ENCODE data around the gene SYNGR4. TPM values are rescaled to one million over a fixed set of nuclear protein-coding genes. Genes with fewer than 3 reads are reported as not detected.
A peak's percentile ranks its signal among the peaks of the same experiment; 100 is the strongest.

The SYNGR4 gene
- polyA plus RNA-seq, 1 experiment = not detected

- POLR2A ChIA-PET = interaction anchor here (0.6 to 2.2 kb wide), 5 partner anchors 26 to 128 kb away, joined by 3 to 24 read pairs (median 4); partner anchors contain the start of genes GRIN2D and KDELR1
- no peak for DNase-seq (ENCODE audit: low read depth, low spot score)
- no peaks in the 10 kb centered on the region for H3K9me3 ChIP-seq (ENCODE audit: control insufficient read depth, insufficient read depth, low read length)
- H3K27me3 ChIP-seq (ENCODE audit: control insufficient read depth, insufficient read depth, low read length) = no peaks in the 10 kb centered on the region
- H3K4me3 ChIP-seq (ENCODE audit: low read depth, low read length) = peak overlapping the region; percentile 72
- CTCF ChIA-PET = interaction anchor here (0.9 to 2.9 kb wide), 5 partner anchors 14 to 73 kb away, joined by 3 to 22 read pairs (median 3); partner anchors contain the start of gene KDELR1
- peak overlapping the region; percentile 31 for H3K27ac ChIP-seq (ENCODE audit: low read depth, low read length)
- TF ChIP-seq CTCF (IDR thresholded peaks at IDR 0.05; ENCODE audit: low read depth, low read length) = no peak
Observed at GRCh38 chr19:48364598-48365348, 606 bp downstream of the SYNGR4 start.

DNA sequence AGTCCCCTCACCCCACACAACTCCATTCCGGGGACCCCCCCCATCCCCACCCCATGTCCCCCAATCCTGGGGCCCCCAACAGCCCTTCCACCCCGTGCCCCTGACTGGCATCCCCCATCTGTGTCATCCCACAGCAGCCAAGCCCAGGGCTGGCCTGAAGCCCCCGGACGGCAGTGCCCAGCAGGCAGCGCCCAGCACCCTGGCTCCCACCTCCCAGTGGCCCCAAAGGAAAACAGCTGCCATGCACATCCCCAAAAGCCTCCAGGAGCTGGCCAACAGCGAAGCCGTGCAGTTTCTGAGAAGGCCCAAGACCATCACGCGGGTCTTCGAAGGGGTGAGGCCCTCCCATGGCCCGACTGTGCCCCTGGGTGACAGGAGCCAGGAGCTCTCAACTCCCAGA, 1.4 kb downstream of the SYNGR4 start:
- DNase-seq (ENCODE audit: low read depth, low spot score) = no peak
- H3K27ac ChIP-seq (ENCODE audit: low read depth, low read length) = no peak overlapping the region
- CTCF ChIA-PET = interaction anchor here (0.9 to 1.0 kb wide), 2 partner anchors 15 to 74 kb away, joined by 3 read pairs; no protein-coding TSS in a partner anchor
- no peaks in the 10 kb centered on the region for H3K27me3 ChIP-seq (ENCODE audit: control insufficient read depth, insufficient read depth, low read length)
- no peaks in the 10 kb centered on the region for H3K9me3 ChIP-seq (ENCODE audit: control insufficient read depth, insufficient read depth, low read length)
- no peak overlapping the region for H3K4me3 ChIP-seq (ENCODE audit: low read depth, low read length)
- no peak for TF ChIP-seq CTCF (IDR thresholded peaks at IDR 0.05; ENCODE audit: low read depth, low read length)
- POLR2A ChIA-PET = no interaction called here

GRCh38 chr19:48367855-48368254, 3.7 kb downstream of the SYNGR4 start:
- Histone ChIP-seq H3K9me3 (ENCODE audit: control insufficient read depth, insufficient read depth, low read length) (no peaks in the 10 kb centered on the region), H3K4me3 (ENCODE audit: low read depth, low read length) (no peak overlapping the region), H3K27me3 (ENCODE audit: control insufficient read depth, insufficient read depth, low read length) (no peaks in the 10 kb centered on the region), H3K27ac (ENCODE audit: low read depth, low read length) (no peak overlapping the region)
- DNase-seq (ENCODE audit: low read depth, low spot score) = no peak
- ChIA-PET POLR2A (no interaction called here), CTCF (no interaction called here)
- TF ChIP-seq CTCF (IDR thresholded peaks at IDR 0.05; ENCODE audit: low read depth, low read length) = no peak

- POLR2A ChIA-PET = no interaction called here
- no peak overlapping the region for H3K27ac ChIP-seq (ENCODE audit: low read depth, low read length)
- no peak for TF ChIP-seq CTCF (IDR thresholded peaks at IDR 0.05; ENCODE audit: low read depth, low read length)
- CTCF ChIA-PET = interaction anchor here (0.9 kb wide), 1 partner anchor 22 kb away, joined by 3 read pairs; the partner anchor contains the start of gene KDELR1
- no peak overlapping the region for H3K4me3 ChIP-seq (ENCODE audit: low read depth, low read length)
- H3K27me3 ChIP-seq (ENCODE audit: control insufficient read depth, insufficient read depth, low read length) = no peaks in the 10 kb centered on the region
- DNase-seq (ENCODE audit: low read depth, low spot score) = no peak
- H3K9me3 ChIP-seq (ENCODE audit: control insufficient read depth, insufficient read depth, low read length) = no peaks in the 10 kb centered on the region
Observed at GRCh38 chr19:48368936-48369335, 4.8 kb downstream of the SYNGR4 start.

DNA sequence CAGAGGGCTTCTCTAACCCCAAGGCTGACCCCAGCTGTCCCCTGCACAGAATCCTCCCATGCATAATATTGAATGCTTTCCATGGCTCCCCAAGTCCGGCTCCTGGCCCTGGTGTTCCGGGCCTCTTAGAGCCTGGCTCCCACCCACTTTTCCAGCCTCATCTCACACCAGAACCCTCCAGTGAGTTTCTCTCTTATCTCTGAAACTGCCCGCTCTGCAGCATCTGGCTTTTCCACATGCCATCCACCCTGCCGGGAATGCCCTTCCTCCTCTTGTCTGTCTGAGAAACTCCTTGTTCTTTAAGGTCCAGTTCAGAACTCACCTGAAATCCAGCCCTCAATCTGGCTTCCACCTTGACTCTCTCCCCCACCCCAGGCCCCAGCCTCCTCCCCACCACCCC, 6.8 kb downstream of the SYNGR4 start:
- ChIA-PET CTCF (interaction anchor here (0.6 to 0.8 kb wide), 2 partner anchors 20 to 214 kb away, joined by 3 read pairs; no protein-coding TSS in a partner anchor), POLR2A (interaction anchor here (0.6 kb wide), 1 partner anchor 11 kb away, joined by 4 read pairs; no protein-coding TSS in a partner anchor)
- no peak for TF ChIP-seq CTCF (IDR thresholded peaks at IDR 0.05; ENCODE audit: low read depth, low read length)
- Histone ChIP-seq H3K4me3 (ENCODE audit: low read depth, low read length) (no peak overlapping the region), H3K9me3 (ENCODE audit: control insufficient read depth, insufficient read depth, low read length) (no peaks in the 10 kb centered on the region), H3K27ac (ENCODE audit: low read depth, low read length) (no peak overlapping the region), H3K27me3 (ENCODE audit: control insufficient read depth, insufficient read depth, low read length) (no peaks in the 10 kb centered on the region)
- DNase-seq (ENCODE audit: low read depth, low spot score) = no peak
